ENCODE measurements around the gene CERS6.

GRCh38 chr2:168748461-168748860 is 292.4 kb downstream of the CERS6 start:
- TF ChIP-seq CTCF (IDR thresholded peaks at IDR 0.05) (no peak), POLR2A (IDR thresholded peaks at IDR 0.05) (no peak)

All from body of pancreas (tissue), 4 donors.